ENCODE data around the gene CCDC116.
A peak's percentile ranks its signal among the peaks of the same experiment; 100 is the strongest.
"Not testable (repeated sequence)": the region's sequence is repeated elsewhere in the genome, so short reads cannot be mapped to it uniquely, and the experiment has no call there.

Gene CCDC116

GRCh38 chr22:21634081-21634480, 1.5 kb downstream of the CCDC116 start:
- no peak for DNase-seq

DNA sequence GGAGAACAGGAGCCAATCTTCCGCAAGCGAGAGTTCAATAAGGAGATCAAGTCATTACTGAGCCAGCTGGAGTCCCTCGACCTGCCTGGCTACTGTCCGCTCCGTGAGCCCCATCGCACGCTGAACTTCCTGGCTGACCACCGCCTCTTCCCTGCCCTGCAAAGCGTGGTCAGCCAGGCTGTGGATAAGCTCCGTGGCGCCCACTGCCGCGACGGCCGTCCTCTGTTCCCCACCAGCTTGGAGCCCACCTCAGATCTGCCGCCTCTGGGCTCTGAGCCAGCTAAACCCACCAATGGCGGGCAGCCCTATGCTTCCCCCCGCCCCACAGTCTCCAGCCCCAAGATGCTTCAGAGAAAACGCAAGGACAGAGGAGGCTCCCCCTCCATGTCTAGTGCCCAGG, 2.3 kb downstream of the CCDC116 start:
- DNase-seq, result no peak

- DNase-seq, result no peak
These were observed 3.4 kb downstream of the CCDC116 start for GRCh38 chr22:21635771-21636510.

GRCh38 chr22:21636629-21637218, 4.2 kb downstream of the CCDC116 start:
- no peak for DNase-seq

DNA sequence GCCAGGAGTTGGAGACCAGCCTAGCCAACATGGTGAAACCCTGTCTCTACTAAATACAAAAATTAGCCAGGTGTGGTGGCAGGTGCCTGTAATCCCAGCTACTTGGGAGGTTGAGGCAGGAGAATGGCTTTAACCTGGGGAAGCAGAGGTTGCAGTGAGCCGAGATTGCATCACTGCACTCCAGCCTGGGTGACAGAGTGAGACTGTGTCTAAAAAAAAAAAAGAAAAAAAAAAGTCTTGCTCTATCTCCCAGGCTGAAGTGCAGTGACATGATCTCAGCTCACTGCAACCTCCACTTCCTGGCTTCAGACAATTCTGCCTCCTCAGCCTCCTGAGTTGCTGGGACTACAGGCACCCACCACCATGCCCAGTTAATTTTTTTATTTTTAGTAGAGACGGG, 4.9 kb downstream of the CCDC116 start:
- DNase-seq, result not testable (repeated sequence)

- DNase-seq, result no peak
These were observed 6.8 kb downstream of the CCDC116 start for GRCh38 chr22:21639359-21639758.

DNA sequence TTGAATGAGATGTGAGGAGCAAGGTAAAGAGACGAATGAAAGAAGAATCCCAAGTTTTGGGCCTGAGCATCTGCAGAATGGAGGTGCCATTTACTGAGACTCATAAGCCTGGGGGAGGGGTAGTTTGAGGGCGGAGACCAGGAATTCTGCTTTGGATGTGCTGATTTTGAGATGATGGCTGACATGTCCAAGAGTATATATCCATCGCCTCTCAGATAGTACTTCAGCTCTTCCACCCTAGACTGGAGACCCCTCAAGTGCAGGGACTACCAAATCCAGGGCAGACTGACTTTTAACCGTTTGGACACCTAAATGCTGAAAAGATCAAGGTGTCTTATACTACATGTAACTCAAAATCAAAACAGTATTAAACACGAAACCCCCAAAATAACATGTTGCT, 8.2 kb downstream of the CCDC116 start:
- no peak for DNase-seq

DNA sequence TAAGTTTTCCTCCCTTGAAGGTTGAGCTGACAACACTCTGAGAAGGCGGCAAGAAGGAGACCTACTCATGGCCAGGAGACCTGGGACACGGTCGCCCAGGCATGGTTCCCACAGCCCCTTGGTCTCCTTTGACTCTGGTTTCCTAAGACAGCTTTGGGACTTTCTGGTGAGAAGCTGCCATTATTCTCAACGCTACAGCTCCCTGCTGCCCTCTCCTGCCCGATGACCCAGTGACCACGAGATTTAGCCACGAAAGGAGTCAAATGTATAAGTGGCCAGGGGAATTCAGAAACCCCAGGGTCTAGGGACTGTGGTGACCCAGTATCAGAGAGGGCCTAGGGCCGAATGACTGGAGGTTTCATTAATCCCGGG, 8.8 kb downstream of the CCDC116 start:
- peak; percentile 35 to 37 for DNase-seq

DNA sequence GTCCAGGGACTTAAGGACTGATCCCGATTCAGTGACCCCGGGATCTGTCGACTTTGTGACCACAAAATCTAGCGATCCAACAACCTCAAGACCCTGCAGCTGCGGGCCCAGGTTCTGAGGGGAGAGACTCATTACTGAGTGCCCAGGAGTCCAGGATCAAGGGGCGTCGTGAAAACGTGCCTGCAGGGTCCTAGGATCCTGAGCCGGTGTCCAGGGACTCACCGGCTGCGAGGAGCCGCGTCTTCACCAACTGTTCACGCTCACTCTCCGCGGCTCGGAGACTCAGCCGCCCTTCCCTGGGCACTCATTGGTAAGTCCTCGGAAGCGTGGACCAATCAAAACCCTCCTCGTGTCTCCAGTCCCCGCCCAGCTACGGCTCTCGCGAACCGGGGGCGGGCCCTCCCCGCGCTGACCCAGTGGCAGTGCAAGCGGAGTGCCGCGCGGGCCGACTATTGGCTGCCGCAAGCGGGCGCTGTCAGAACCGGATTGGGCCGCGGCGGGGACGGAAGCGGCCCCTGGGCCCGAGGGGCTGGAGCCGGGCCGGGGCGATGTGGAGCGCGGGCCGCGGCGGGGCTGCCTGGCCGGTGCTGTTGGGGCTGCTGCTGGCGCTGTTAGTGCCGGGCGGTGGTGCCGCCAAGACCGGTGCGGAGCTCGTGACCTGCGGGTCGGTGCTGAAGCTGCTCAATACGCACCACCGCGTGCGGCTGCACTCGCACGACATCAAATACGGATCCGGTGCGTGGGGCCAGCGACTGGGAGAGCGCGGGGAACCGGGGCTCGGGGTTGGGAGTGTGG, 9.4 kb downstream of the CCDC116 start, which contains the start of gene SDF2L1:
Gene SDF2L1 (plus strand): TSS at position 514 of the 795 bp plus-strand sequence. CDS start 35 bp downstream, at position 549.
- DNase-seq, result peak; percentile 96 to 97

DNA sequence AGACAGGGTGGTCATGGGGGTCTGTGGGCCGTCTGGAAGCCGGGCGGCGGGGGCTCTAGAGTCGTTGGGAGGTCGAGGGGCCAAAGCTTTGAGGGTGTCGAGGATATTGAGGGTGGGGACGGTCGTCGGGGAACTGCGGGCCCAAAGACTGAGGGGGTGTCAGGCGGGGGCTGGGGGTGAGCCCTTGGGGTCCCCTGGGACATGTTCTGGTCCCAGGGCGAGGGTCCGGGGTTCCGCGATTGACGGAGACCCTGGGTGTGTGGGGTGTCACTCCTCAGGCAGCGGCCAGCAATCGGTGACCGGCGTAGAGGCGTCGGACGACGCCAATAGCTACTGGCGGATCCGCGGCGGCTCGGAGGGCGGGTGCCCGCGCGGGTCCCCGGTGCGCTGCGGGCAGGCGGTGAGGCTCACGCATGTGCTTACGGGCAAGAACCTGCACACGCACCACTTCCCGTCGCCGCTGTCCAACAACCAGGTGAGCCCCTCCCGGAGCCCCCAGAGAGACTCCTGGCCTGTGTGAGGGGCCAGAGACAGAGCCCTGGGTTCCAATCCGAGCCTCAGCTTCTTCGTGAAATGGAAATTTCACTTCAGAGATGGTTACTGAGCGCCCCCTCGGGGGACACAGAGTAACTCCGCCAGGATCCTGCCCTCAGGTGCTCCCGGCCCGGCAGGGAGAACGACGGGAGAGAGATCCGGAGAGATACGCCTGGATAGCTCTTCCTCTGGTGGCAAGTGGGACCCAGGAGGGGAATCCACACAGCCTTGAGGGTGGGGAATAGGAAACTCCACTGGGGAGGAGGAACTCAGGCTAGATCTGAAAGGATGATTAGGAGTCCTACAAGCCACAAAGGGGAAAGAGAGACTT, 10.3 kb downstream of the CCDC116 start:
- peak; percentile 65 to 70 for DNase-seq

DNA sequence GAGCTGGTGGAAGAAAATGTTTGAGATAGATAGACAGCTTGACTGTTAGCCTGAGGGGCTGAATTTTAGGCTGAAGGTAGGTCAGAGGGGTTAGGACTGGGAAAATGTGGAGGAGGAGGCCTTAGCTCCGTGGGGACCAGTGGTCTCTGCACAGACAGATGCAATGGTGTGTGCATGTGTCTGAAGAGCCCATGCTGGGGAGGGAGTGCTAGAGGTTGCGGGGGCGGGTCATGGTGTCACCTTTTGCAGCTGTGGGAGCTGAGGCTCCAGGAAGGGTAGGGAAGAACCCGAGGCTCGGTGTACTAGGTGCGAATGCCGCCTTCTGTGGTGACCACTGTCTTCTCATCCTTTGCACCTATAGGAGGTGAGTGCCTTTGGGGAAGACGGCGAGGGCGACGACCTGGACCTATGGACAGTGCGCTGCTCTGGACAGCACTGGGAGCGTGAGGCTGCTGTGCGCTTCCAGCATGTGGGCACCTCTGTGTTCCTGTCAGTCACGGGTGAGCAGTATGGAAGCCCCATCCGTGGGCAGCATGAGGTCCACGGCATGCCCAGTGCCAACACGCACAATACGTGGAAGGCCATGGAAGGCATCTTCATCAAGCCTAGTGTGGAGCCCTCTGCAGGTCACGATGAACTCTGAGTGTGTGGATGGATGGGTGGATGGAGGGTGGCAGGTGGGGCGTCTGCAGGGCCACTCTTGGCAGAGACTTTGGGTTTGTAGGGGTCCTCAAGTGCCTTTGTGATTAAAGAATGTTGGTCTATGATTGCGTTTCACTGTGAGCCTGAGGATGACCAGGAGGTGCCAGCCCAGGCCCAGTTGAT, 11.2 kb downstream of the CCDC116 start:
- peak in 1 of 2 experiments; percentile 9 for DNase-seq

- DNase-seq, result not testable (repeated sequence)
These were observed 13.0 kb downstream of the CCDC116 start for GRCh38 chr22:21645513-21645912.

- DNase-seq, result peak; percentile 61 to 70
These were observed 14.3 kb downstream of the CCDC116 start for GRCh38 chr22:21646608-21647590.

GRCh38 chr22:21650280-21650679, 17.7 kb downstream of the CCDC116 start:
- no peak for DNase-seq

DNA sequence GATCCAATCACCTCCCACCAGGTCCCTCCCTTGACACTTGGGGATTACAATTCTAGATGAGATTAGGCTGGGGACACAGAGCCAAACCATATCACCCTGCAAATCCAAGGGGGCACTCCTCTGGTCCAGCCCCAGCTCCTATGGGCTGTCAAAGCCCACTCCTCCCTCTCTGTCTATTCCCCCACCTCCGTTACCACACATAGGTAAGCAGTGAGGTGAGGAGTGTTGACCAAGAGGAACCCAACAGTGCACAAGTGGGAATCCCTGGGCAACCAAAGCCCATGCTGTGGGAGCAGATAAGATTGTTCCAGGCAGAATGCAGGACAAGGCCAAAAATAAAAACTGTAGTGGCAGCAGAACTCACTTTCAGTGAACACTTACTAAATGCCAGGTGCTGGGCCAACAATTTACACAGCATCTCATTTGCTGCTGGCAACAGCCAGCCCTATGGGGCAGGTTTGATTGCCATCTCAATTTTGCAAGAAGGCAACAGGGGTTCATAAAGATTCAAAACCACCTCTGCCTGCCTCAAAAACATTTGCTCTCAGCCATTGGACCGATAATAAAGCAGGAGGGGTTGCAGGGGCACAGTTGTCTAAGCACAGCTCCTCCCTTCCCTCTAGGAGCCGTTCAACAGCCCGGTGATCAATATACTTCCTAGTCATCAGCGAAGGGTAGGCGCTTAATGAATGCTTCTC, 18.4 kb downstream of the CCDC116 start:
- no peak for DNase-seq

DNA sequence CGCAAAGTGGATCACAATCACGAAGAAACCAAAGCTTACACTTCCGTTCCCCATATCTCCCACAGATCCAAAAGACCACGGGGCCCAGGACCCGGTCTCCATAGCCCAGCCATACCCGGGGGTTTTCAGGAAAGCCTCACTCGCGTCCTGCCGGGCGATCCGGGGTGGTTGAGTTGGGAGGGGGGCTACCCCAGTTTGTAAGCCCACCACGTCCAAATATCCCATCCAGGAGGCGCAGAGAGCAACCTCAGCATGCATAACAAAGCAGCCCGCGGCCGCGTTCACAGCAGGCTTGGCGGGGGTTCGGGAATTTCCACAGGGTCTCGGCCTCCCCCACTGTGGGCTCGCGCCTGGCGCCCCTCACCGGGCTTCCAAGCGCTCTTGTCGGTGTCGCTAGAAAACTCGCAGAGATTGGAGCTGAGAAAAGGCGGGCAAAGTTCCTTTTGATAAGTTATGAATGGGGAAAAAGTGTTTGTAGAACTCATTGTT, 19.0 kb downstream of the CCDC116 start:
- DNase-seq, result peak; percentile 18 to 66

DNA sequence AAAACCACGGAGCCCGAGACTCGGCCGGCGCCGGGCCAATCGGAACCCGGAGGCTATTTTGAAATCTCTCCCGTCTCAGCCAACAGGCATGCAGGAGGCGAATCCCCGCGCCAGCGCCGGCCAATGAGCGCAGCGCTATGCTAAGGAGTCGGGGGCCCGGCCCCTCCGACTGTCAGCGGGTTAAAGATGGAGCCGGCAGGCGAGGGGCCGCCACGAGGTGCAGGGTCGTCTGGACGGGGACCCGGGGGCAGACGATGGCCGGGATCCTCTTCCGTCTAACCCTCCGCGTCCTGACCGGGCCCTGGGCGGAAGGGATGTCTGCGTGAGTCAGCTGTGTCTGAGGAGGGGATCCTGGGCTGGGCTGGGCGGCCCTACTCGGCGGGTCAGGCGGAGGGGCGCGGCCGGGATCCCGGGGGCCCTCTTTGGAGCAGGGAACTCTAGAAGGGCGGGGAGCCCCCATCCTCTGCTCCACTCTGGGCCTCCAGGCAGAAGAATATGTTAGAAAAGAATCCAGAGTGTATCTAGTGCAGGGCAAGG, 19.5 kb downstream of the CCDC116 start:
- DNase-seq, result peak; percentile 82 to 88

GRCh38 chr22:21652547-21653545, 20.3 kb downstream of the CCDC116 start:
- DNase-seq, result no peak

Measured in SHP77 (cell line).